Heart right ventricle (tissue), 16 donors: ENCODE data around the gene HYOU1. TPM values are rescaled to one million over a fixed set of nuclear protein-coding genes. Genes with fewer than 3 reads are reported as not detected.

Experiments used
- ATAC-seq, 8 donors: fragments of 200-7000 bp; cut with Tn5 transposase; one replicate each; pipeline ENCODE4 v1.9.1; 2020; ENCODE audit warnings: mild to moderate bottlenecking in 8 of 8, moderate library complexity in 8 of 8, moderate number of reproducible peaks in 1 of 8
- DNase-seq, 2 donors: peaks; one replicate each; pipeline ENCODE4 v3.0.0-alpha.2; 2020
- H3K27ac ChIP-seq, 10 donors: fragments of 200-600 bp; sonication (generic) in 2 of 10; one replicate each; pipeline versions ENCODE4 v1.5.0 to v1.8.0; 2020 to 2022; ENCODE audit warnings: mild to moderate bottlenecking in 3 of 10
- H3K27me3 ChIP-seq, 7 donors: fragments of 200-600 bp; one replicate each; pipeline ENCODE4 v1.8.0; 2021 to 2022; ENCODE audit warnings: mild to moderate bottlenecking in 2 of 7
- H3K36me3 ChIP-seq, 9 donors: fragments of 200-600 bp; sonication (generic) in 1 of 9; one replicate each; pipeline versions ENCODE4 v1.5.0 to v1.8.0; 2020 to 2022; ENCODE audit warnings: mild to moderate bottlenecking in 2 of 9
- H3K4me1 ChIP-seq, 9 donors: fragments of 200-600 bp; sonication (generic) in 1 of 9; one replicate each; pipeline versions ENCODE4 v1.5.0 to v1.8.0; 2020 to 2022; ENCODE audit warnings: mild to moderate bottlenecking in 4 of 9
- H3K4me3 ChIP-seq, 10 donors: fragments of 200-600 bp; sonication (generic) in 2 of 10; one replicate each; pipeline versions ENCODE4 v1.5.0 to v1.8.0; 2020 to 2022; ENCODE audit warnings: mild to moderate bottlenecking in 7 of 10, moderate library complexity in 2 of 10
- H3K9me3 ChIP-seq, 11 donors: fragments of 200-600 bp in 10 of 11; sonication (generic) in 2 of 11; one replicate each; pipeline versions ENCODE4 v1.5.0 to v1.8.0; 2013 to 2022; ENCODE audit warnings: mild to moderate bottlenecking in 2 of 11, control low read depth in 1 of 11, moderate library complexity in 1 of 11
- WGBS, 2 donors: extraction: QIAGEN DNeasy Blood & Tissue Kit; methylation state at CpG; one replicate each; pipeline ENCODE4 v1.1.7; 2013; ENCODE audit warnings: inconsistent platforms in 1 of 2; 5-methylcytosine and 5-hydroxymethylcytosine counted together
- intact Hi-C, 10 donors: fragments of 100-400 bp; cut with DNase I; formaldehyde crosslinking; loops; one replicate each; pipeline versions ENCODE4 v1.11.1 to v1.14.2; 2022
- polyA plus RNA-seq, 2 donors: library from polyadenylated mRNA; stranded (reverse); fragments of 200-250 nt; gene quantifications; one replicate each; pipeline ENCODE4 v1.2.3, GENCODE V29; 2013
- total RNA-seq, 10 donors: library from RNA; stranded (reverse); fragmentation: NEBNext Ultra II Directional in 3 of 10; extraction: Animal tissue kit (Norgen Biotek cat#: 25700) in 3 of 10; gene quantifications; one replicate each; pipeline versions ENCODE4 v1.2.1 to v1.2.4, GENCODE V29; 2021 to 2023
- TF ChIP-seq, protein P1 (sequence below), 9 donors: fragments of 200-600 bp; sonication (generic) in 2 of 9; IDR thresholded peaks; one replicate each; pipeline versions ENCODE4 v1.5.0 to v1.8.0; 2021 to 2022; ENCODE audit warnings: antibody characterized with exemption in 9 of 9, mild to moderate bottlenecking in 5 of 9, moderate library complexity in 1 of 9
- donor health status: Arrhythmogenic right ventricular cardiomyopathy.
- donor health status: ischemic (EF 13 %, LVEDD 7.1; RV severe dilation, severe dysfunction).
- donor health status: healthy with polysubstance abuse.
- donor health status: DM: no; HTN: yes; CAD: no.
- donor health status: DM: no; HTN: no; CAD: no.
- donor health status: ischemic (EF 25% LVEDD 6.9; RV normal size, moderate dysfunction).
- donor health status: ischemic (EF 25% LVEDD 5.7; RV mildly dilated, moderate dysfunction).
- donor health status: healthy.
- donor health status: DM: yes; HTN: yes; CAD: no.
- donor health status: Ischemic cardiomyopathy.
- donor health status: ischemic (EF 35%, LVEDD 5.7; RV mildly dilated, moderate dysfunction).
- donor health status: nonischemic (EF 11% LVEDD 7.7; RV severe dilation, severe dysfunction).
- donor health status: DM: yes; HTN: yes; CAD: no.
- donor health status: PGD.
- donor health status: ischemic (EF 29% LVEDD 5.4; RV normal size, mild dysfunction).
- donor health status: nonischemic (EF 23%, LVEDD 6.1; RV moderate dilation, normal function).

HYOU1 gene
- total and polyA plus RNA-seq, 12 donors: 33.0 to 179 (median 64.4) TPM

DNA sequence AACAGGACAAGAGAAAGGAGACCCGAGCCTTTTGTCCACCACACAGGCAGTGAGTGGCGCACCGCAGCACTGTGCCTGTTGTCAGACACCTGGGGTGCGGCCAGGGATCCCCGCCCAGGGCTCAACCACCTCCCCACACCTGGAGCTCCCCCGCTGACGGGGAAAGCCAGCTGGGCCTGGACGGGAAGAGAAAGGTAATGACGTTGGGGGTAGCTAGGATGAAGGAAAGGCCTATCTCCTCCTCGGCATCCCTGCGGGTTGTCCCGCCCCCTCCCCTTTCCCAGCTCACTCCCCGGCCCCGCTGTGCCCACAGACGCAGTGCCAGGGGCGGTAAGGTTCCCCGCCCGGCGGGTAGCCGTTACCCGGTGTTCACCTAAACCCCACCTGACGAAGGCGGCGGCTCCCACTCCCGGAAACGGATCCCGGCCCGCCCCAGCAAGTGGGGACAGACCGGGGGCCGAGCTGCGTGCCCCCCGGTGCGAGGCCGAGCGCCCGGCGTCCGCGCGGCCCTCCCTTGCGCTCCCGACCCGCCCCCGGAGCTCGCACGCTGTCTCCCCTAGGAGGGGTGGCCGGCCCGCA is 495 bp downstream of the HYOU1 start:
- peak overlapping the region in 9 of 10 donors; percentile 86 to 94 (median 89) for H3K27ac ChIP-seq
- TF ChIP-seq, protein P1, sequence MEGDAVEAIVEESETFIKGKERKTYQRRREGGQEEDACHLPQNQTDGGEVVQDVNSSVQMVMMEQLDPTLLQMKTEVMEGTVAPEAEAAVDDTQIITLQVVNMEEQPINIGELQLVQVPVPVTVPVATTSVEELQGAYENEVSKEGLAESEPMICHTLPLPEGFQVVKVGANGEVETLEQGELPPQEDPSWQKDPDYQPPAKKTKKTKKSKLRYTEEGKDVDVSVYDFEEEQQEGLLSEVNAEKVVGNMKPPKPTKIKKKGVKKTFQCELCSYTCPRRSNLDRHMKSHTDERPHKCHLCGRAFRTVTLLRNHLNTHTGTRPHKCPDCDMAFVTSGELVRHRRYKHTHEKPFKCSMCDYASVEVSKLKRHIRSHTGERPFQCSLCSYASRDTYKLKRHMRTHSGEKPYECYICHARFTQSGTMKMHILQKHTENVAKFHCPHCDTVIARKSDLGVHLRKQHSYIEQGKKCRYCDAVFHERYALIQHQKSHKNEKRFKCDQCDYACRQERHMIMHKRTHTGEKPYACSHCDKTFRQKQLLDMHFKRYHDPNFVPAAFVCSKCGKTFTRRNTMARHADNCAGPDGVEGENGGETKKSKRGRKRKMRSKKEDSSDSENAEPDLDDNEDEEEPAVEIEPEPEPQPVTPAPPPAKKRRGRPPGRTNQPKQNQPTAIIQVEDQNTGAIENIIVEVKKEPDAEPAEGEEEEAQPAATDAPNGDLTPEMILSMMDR (IDR thresholded peaks at IDR 0.05): no peak
- WGBS, 2 donors: 0 to 1% methylated on average over 44 to 48 of the region's 48 CpGs
- peak overlapping the region; percentile 67 to 99 (median 94) for H3K4me3 ChIP-seq
- H3K9me3 ChIP-seq: no peaks in the 10 kb centered on the region
- peaks cover 0 to 53% (median 35%) of the 10 kb centered on the region in 9 donors for H3K36me3 ChIP-seq
- DNase-seq (peak; percentile 24 to 29), ATAC-seq (peak in 4 of 8 donors; percentile 2 to 67 (median 10))
- no peaks in the 10 kb centered on the region for H3K27me3 ChIP-seq
- peaks cover 15 to 28% (median 25%) of the 10 kb centered on the region in 9 donors for H3K4me1 ChIP-seq
- intact Hi-C loops: loop anchor here in 1 of 10 donors (2.0 kb wide), 1 partner anchor 38 kb away; the partner anchor contains the start of genes RPS25 and TRAPPC4

DNA sequence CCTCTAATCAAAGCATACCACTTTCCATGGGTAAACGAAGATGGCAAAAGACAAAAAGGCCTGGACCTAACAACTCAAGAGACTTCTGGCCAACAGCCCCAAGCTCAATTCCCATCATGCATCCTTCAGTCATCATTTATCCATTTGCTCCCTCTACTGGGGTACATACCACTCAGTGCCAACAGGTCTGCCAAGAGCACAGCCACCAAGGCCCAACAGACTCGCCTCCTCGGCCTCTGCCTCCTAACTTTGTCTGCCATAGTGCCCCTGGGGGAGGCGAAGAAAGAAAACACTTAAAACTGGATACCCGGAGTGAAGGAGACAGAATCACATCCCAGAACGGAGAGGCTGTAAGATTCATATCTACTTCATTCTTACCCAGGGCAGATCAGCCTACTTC is 1.1 kb downstream of the HYOU1 start:
- H3K9me3 ChIP-seq: no peaks in the 10 kb centered on the region
- ATAC-seq: no peak
- intact Hi-C loops: loop anchor here in 1 of 10 donors (2.0 kb wide), 1 partner anchor 37 kb away; the partner anchor contains the start of genes RPS25 and TRAPPC4
- TF ChIP-seq, protein P1 (IDR thresholded peaks at IDR 0.05): no peak
- peaks cover 0 to 53% (median 41%) of the 10 kb centered on the region in 9 donors for H3K36me3 ChIP-seq
- H3K27ac ChIP-seq: peak overlapping the region in 4 of 10 donors; percentile 86 to 93 (median 90)
- 47 to 57% methylated on average over 6 of the region's 6 CpGs for WGBS, 2 donors
- H3K27me3 ChIP-seq: no peaks in the 10 kb centered on the region
- DNase-seq: no peak
- peaks cover 15 to 28% (median 25%) of the 10 kb centered on the region in 9 donors for H3K4me1 ChIP-seq
- peak overlapping the region; percentile 67 to 99 (median 94) for H3K4me3 ChIP-seq

DNA sequence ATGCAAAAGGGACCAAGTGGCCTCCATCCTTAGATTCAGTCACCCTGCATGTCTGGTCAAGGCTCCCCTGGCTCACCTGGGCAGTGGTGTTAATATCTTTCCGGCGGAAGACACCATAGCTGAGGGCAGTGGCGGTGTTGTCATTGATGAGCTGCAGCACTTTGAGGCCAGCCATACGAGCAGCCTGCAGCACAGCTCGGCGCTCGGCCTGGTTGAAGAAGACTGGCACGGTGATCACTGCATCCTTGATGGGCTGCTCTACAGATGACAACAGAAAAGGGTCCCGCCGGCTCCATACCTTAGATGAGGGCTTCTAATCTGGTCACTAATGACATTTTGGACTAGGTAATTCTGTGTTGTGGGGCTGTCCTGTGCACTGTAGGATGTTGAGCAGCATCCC is 2.6 kb downstream of the HYOU1 start:
- H3K9me3 ChIP-seq: no peaks in the 10 kb centered on the region
- intact Hi-C loops: no loop called here
- ATAC-seq (no peak), DNase-seq (no peak)
- H3K4me3 ChIP-seq: no peak overlapping the region
- WGBS, 2 donors: 95% methylated on average over 10 of the region's 10 CpGs
- H3K27me3 ChIP-seq: no peaks in the 10 kb centered on the region
- H3K27ac ChIP-seq: no peak overlapping the region
- TF ChIP-seq, protein P1 (IDR thresholded peaks at IDR 0.05): no peak
- H3K4me1 ChIP-seq: peaks cover 15 to 28% (median 25%) of the 10 kb centered on the region in 9 donors
- peaks cover 0 to 61% (median 52%) of the 10 kb centered on the region in 9 donors for H3K36me3 ChIP-seq

DNA sequence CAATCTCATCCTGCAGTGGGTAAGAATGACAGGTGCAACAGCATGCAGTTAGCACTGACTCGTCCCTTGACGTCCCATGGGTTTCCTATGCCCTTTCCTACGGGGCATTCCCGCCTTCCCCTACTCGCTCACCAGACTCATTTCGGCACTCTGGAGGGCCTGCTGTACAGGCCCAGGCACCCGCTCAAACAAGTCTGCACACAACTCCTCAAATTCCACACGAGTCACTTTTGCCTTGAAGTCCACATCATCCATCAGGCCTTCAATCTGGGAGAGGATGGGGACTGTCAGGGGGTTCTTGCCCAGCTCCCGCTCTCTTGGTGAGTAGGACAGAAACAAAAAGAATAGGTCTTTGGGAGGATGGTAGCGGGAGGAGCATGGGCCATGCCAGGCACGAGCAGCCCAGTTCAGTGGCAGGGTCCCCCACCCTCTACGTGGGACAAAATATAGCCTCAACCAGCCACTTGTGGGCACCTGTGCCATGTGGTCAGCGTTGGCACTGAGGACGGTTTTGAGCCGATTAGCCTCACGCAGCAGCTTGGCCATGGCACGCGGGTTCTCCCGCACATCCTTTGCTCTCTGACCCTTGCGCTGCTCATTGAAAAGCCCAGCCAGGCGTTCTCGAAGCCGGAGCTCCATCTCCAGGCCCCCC is 4.7 kb downstream of the HYOU1 start:
- H3K27ac ChIP-seq: no peak overlapping the region
- no peaks in the 10 kb centered on the region for H3K27me3 ChIP-seq
- no peaks in the 10 kb centered on the region for H3K9me3 ChIP-seq
- intact Hi-C loops: no loop called here
- H3K4me3 ChIP-seq: no peak overlapping the region
- peaks cover 10 to 19% (median 16%) of the 10 kb centered on the region in 9 donors for H3K4me1 ChIP-seq
- ATAC-seq (no peak), DNase-seq (no peak)
- TF ChIP-seq, protein P1 (IDR thresholded peaks at IDR 0.05): no peak
- WGBS, 2 donors: 92 to 95% methylated on average over 23 of the region's 23 CpGs
- H3K36me3 ChIP-seq: peaks cover 7 to 82% (median 73%) of the 10 kb centered on the region in 9 donors
